GM19455 (cell line): ENCODE data around the gene SMCO4.

Experiments used
- ATAC-seq: cut with Tn5 transposase; IDR thresholded peaks from one replicate; pipeline ENCODE4 v1.9.1; 2021; ENCODE audit not compliant: unreplicated experiment

SMCO4 gene

DNA sequence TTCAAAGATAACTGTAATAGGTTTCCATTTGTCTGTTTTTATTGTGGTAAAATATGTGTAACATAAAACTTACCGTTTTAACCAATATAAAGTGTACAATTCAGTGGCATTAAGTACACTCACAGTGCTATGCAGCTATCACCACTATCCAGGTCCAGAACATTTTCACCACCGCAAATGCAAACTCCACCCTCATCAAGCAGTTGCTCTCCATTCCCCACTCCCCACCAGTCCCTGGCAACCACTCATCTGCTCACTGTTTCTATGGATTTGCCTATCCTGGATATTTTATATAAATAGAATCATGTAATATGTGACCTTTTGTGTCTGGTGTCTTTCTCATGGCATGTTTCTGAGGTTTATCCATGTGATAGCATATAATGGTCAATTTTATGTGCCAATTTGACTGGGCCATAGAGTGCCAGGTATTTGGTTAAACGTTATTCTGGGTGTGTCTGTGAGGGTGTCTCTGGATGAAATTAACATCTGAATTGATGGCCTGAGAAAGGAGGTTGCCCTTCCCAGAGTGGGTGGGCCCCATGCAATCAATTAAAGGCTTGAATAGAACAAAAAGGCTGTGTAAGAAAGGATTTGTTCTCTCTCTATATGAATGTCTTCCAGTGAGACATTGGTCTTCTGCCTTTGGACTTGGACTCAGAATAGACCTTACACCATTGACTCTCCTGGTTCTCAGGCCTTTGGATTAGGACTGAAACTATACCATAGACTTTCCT is 17.2 kb upstream of the SMCO4 start:
- no peak for ATAC-seq

DNA sequence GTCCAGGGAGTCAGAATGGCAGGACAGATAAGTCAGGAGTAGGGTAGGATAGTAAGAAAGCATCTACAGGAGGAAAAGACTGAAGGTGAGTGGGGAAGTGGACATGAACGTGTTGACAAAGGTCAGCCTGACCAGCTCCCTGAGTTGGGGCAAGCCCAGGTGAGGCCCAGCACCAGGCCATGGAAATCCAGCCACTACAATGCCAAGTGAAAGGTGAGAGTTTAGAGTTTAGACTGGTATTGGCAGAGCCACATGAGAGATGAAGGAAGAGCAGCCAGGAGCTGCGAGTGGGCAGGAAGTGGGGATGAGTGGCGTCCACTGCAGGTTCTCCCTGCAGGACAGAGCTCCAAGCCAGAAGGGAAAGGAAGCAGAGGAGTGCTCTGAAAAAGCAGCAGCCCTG is 16.5 kb upstream of the SMCO4 start:
- ATAC-seq: no peak

- ATAC-seq: no peak
These were observed 9.7 kb upstream of the SMCO4 start for GRCh38 chr11:93552874-93553273.

DNA sequence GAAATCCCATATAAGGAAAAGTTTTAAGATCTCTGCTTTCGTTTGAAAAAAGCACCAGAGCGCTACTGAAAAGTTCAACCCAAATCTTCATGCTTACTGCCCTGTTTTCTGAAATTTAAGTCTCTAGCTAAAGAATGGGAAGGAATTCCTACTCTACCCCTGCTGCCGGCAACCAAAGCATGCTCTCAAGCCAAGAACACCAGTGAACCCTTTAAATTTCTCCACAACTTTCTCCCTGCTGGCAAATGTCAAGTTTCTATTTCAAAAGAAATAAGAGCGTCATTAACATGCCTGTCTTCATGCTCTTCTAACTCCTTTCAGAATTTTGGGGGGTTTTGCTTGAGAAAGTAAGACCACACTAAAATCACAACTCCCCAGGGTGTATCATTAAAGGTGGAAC is 6.8 kb upstream of the SMCO4 start:
- no peak for ATAC-seq

DNA sequence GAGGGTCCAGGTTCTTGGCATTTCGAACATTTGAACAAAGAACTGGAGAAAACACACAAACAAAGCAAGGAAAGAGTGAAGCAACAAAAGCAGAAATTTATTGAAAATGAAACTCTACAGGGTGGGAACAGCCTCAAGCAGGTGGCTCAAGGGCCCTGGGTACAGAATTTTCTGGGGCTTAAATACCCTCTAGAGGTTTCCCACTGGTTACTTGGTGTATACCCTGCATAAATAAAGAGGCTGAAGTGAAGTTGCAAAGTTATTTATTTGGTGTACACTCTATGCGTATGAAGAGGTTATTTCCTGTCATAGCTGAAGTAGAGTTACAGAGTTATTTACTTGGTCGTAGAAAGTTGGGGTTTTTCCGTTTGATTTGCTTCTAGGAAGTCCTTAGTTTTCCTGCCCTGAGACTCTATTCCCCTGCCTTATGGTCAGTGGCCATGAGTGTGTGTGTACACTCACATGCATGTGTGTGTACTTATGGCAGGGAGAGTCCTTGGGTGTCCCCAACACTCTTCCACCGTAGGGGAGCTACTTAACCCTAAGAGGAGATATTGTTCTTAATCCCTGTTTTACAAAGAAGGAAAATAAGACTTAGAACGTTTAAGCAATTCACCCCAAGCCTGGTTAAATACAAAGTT is 5.6 kb upstream of the SMCO4 start:
- ATAC-seq: no peak

- ATAC-seq: no peak
These were observed 4.6 kb upstream of the SMCO4 start for GRCh38 chr11:93547773-93548172.

GRCh38 chr11:93547028-93547427 is 3.8 kb upstream of the SMCO4 start:
- no peak for ATAC-seq

- no peak for ATAC-seq
These were observed 2.4 kb upstream of the SMCO4 start for GRCh38 chr11:93545566-93545965.

GRCh38 chr11:93542811-93543229 is 371 bp downstream of the SMCO4 start:
- ATAC-seq: peak; percentile 41

DNA sequence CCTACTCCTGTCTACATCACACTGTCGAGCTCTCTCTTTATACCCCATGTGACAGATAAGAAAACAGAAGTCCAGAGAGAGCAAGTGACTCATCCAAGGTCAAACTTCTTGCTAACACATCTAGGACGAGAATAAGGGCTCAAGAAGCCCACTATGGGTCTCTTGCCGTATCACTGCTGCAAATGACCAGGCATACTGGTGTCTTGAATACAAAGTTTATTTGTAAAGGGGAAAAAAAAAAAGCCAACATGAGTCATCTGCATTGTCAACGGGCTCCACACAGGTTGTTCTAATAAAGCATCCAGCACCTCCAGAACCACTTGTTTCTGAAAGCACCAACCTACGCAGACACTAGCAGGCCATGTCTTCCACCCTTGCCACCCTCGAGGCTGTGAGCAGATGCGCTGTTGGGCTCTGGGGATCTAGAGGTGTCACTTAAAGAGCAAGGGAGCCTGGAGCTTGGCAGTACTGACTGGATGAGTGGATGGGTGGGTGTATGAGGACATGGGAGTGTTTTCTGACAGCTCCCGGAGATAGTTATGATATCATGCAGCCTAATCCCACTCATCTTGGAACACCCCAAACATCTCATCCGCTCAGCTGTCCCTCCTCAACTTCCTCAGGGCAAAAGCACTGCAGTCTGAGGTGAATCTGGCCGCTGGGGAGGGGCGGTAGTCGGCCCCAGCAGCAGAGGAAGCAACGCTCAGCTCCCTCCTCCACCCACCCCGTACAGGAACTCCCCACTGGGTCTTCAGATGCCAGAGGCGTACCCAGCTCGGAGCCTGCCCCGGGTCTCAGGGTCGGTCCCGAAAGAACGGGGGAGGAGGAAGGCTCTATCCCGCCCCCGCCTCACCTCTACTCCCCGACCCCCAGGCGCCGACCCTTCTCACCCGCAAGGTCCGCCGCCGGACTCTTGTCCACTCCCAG is 1.0 kb downstream of the SMCO4 start:
- ATAC-seq: peak; percentile 64

DNA sequence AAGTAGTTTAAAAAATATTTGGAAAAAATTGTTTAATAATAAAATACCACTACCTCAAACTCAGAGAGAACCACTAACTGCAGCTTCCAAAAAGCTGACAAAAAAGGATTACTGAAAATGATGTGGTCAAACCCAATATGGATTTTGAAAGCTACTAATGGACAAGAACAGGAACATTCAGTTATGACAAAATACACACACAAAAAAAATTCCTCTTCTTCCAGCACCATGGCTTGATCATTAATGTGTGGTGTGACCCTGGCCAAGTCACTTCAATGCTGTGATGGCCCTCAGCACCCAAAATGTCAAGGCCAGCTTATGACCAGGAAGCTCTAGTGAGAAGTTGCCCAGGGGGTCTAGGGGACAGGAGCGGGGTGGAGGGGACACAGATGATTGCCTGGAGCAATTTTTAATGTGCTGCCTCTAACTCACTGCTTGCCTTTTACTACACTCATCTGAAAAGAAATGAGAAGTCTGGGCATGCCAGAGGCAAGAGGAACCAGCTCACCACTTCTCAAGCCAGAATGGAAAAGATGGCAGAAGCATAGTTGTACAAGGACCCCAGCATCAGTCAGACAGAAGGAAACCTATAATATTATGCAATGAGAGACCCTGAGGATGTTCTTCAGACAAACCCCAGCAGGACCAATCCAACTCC is 2.2 kb downstream of the SMCO4 start:
- ATAC-seq: no peak

DNA sequence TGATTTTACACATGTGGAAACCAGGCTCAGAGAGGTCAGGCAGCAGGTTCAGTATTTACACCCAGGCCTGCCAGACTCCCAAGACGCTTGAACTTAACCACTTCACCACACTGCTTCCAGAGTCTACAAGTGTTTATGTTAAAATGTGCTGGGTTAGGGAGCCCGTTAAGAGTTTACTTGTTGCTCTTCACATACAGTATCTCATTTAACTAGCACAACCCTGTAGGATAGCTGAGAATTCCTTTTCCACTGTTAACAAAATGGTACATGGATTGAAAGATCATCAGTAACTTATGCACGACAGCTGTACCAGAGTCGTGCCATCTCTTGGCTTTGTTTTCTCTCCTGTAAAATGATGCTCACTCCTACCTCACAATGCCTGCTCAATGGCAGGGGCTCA is 2.9 kb downstream of the SMCO4 start:
- ATAC-seq: no peak

GRCh38 chr11:93537767-93538261 is 5.4 kb downstream of the SMCO4 start:
- ATAC-seq: no peak

GRCh38 chr11:93537049-93537448 is 6.1 kb downstream of the SMCO4 start:
- ATAC-seq: no peak

DNA sequence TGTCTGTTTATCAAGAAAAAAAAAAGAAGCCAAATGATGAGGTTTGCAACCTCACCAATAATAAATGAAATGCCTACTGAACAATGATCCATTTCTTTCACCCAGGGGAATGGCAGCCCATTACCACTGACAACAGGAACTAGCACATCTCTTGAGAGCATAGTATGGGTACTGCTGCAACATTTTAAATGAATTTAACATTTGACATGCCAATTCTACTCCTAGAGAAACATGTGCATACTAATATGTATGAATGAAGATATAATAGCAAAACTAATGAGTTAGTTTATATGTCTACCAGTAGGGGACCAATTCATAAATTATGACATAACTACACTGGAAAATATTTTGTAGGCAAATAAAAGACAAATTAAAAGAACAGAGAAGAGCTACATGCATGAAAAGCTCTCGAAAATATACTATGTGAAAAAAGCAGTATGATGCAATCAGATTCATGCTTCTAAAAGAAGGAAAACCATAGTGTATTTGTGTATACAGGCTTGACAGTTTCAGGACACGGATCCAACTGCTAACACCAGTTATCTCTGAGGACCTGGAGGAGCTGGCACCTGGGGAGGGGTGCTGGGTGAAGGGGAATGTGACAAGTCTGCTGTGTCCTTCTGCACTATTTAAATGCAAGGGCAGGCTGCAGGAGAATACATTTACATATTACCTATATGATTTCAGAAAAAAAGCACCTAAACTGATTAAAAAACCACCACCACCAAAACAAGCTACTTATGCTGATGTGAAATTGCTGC is 6.9 kb downstream of the SMCO4 start:
- peak; percentile 15 for ATAC-seq

DNA sequence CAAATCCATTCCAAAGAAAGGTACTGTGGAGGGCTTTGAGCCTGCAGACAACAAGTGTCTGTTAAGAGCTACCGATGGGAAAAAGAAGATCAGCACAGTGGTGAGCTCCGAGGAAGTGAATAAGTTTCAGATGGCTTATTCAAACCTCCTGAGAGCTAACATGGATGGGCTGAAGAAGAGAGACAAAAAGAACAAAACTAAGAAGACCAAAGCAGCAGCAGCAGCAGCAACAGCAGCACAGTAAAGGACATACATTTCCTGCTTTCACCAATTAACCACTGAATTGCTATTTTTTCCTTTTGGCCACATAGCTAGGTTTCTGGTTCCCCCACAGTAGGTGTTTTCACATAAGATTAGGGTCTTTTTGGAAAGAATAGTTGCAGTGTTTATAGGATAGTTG is 7.6 kb downstream of the SMCO4 start:
- ATAC-seq: peak; percentile 45

GRCh38 chr11:93532806-93533205 is 10.4 kb downstream of the SMCO4 start:
- ATAC-seq: no peak

GRCh38 chr11:93532281-93532789 is 10.9 kb downstream of the SMCO4 start:
- ATAC-seq: peak; percentile 32

- no peak for ATAC-seq
These were observed 12.7 kb downstream of the SMCO4 start for GRCh38 chr11:93530468-93530826.
